Measurements from ENCODE around the gene SHCBP1L.

The SHCBP1L gene

DNA sequence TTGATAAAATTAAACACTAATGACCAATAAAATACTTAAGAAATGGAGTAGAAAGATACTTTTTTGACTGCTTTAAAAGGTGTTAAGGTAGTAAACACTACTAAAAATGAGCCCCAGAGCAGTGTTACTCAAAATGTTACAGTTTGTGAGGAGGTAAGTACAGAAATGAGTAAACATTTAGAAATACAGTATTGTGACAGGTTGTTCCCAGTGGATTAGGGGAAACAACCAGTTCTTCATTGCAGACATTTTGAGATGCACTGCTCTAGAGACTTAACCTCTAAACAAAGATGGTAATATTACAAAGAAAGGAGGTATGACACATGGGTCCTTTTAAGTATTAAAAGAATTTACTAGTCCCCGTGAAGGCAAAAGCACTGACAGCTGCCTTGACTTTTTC, 101.1 kb downstream of the SHCBP1L start:
- Histone ChIP-seq H3K27me3 (no peaks in the 10 kb centered on the region), H3K4me1 (peaks cover 0 to 14% (median 0%) of the 10 kb centered on the region in 4 donors), H3K9me3 (no peaks in the 10 kb centered on the region), H3K27ac (no peak overlapping the region), H3K4me3 (no peak overlapping the region), H3K36me3 (peaks cover 77 to 92% (median 80%) of the 10 kb centered on the region in 3 donors)
- TF ChIP-seq, protein P1, sequence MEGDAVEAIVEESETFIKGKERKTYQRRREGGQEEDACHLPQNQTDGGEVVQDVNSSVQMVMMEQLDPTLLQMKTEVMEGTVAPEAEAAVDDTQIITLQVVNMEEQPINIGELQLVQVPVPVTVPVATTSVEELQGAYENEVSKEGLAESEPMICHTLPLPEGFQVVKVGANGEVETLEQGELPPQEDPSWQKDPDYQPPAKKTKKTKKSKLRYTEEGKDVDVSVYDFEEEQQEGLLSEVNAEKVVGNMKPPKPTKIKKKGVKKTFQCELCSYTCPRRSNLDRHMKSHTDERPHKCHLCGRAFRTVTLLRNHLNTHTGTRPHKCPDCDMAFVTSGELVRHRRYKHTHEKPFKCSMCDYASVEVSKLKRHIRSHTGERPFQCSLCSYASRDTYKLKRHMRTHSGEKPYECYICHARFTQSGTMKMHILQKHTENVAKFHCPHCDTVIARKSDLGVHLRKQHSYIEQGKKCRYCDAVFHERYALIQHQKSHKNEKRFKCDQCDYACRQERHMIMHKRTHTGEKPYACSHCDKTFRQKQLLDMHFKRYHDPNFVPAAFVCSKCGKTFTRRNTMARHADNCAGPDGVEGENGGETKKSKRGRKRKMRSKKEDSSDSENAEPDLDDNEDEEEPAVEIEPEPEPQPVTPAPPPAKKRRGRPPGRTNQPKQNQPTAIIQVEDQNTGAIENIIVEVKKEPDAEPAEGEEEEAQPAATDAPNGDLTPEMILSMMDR (IDR thresholded peaks at IDR 0.05), result no peak
- intact Hi-C loops (cut with DNase I; ENCODE audit: low total_unique reads), result no loop called here
- DNase-seq, result no peak

- Histone ChIP-seq H3K4me1 (peaks cover 0 to 3% (median 0%) of the 10 kb centered on the region in 4 donors), H3K27ac (no peak overlapping the region), H3K27me3 (no peaks in the 10 kb centered on the region), H3K4me3 (no peak overlapping the region), H3K9me3 (no peaks in the 10 kb centered on the region), H3K36me3 (peaks cover 62 to 89% (median 77%) of the 10 kb centered on the region in 3 donors)
- TF ChIP-seq, protein P1 (IDR thresholded peaks at IDR 0.05), result no peak
- intact Hi-C loops (cut with DNase I; ENCODE audit: low total_unique reads), result no loop called here
- no peak for DNase-seq
Measured at GRCh38 chr1:182850319-182850718, 102.6 kb downstream of the SHCBP1L start.

Measured in tibial artery (tissue), 4 donors.